ENCODE measurements around the gene S1PR1.

Gene S1PR1

DNA sequence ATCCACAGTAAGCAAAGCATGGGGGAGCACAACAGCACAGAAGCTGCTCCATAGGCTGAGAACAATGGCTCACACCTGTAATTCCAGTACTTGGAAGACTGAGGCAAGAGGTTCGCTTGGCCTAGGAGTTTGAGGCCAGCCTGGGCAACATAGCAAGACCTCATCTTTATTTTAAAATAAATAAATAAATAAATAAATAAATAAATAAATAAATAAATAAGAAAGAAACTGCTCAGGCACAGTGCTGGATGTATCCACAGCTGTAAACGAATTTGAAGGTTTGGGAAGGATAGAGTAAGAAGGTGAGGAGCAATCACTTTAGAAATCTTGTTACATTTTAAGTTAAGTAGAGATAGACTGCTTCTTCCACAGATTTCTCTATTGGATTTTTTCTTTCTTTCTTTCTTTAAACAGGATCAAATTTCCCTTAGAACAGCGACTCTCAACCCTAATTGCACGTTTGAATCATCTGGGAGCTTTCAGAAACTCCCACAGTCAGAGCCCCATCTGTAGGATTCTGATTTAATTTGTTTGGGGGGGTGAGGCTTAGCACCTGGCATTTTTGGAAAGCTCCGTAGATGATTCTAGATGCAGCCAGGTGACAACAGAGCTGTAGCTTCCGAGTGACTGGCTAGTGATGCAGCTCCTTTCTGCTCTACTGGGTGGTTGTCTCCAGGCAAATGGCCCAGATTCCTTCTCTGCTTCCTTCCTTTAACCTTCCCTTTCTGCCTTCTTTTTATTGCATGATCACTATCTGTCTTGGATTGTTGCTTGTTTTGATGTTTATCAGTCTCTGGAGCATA lies 53.5 kb downstream of the S1PR1 start:
- TF ChIP-seq ZNF274 (IDR thresholded peaks at IDR 0.05; ENCODE audit: low read depth, low read length) = no peak
- H3K4me3 ChIP-seq (ENCODE audit: low read length) = no peak overlapping the region

All from GM08714 (cell line).